Measurements from ENCODE around the gene TMEM125. TPM values are rescaled to one million over a fixed set of nuclear protein-coding genes. Genes with fewer than 3 reads are reported as not detected.

Gene TMEM125
- total and polyA plus RNA-seq, 9 of the 15 experiments (the other 6 are each of a cell fraction or from before 2014, with no cell fraction given): 0.07 to 0.08 TPM; not detected in 7

DNA sequence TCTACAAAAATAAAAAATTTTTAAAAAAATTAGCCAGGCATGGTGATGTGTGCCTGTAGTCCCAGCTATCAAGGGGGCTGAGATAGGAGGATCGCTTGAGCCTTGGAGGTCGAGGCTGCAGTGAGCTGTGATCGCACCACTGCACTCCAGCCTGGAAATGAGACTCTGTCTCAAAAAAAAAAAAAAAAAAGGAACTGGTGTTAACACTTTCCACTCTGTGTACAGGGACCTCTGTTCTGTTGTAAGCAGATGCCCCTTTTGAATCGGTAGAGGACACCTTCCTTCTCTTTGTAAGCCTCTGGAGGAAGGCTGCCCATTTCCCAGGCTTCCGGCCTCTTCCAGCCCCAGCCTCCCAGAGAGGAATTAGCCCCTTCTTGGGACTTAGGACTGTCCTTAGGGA, 22.9 kb downstream of the TMEM125 start (continued):
- TF ChIP-seq ZNF766 (CRISPR knock-in tag; conservative IDR thresholded peaks at IDR 0.05): no peak
- TF ChIP-seq, protein P1, sequence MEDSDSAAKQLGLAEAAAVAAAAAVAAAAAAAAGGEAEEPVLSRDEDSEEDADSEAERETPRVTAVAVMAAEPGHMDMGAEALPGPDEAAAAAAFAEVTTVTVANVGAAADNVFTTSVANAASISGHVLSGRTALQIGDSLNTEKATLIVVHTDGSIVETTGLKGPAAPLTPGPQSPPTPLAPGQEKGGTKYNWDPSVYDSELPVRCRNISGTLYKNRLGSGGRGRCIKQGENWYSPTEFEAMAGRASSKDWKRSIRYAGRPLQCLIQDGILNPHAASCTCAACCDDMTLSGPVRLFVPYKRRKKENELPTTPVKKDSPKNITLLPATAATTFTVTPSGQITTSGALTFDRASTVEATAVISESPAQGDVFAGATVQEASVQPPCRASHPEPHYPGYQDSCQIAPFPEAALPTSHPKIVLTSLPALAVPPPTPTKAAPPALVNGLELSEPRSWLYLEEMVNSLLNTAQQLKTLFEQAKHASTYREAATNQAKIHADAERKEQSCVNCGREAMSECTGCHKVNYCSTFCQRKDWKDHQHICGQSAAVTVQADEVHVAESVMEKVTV (CRISPR knock-in tag; IDR thresholded peaks at IDR 0.05): no peak
- no peak for TF ChIP-seq BRD9 (IDR thresholded peaks at IDR 0.05; ENCODE audit: low read depth, partially characterized antibody)
- no peak for TF ChIP-seq DPF2 (IDR thresholded peaks at IDR 0.05)
- TF ChIP-seq ZNF551 (CRISPR knock-in tag; IDR thresholded peaks at IDR 0.05): no peak
- no peak for TF ChIP-seq NCOA6 (IDR thresholded peaks at IDR 0.05)
- TF ChIP-seq, protein P2, sequence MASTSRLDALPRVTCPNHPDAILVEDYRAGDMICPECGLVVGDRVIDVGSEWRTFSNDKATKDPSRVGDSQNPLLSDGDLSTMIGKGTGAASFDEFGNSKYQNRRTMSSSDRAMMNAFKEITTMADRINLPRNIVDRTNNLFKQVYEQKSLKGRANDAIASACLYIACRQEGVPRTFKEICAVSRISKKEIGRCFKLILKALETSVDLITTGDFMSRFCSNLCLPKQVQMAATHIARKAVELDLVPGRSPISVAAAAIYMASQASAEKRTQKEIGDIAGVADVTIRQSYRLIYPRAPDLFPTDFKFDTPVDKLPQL (IDR thresholded peaks at IDR 0.05; ENCODE audit: extremely low read depth, insufficient read length): no peak
- TF ChIP-seq, protein P3, sequence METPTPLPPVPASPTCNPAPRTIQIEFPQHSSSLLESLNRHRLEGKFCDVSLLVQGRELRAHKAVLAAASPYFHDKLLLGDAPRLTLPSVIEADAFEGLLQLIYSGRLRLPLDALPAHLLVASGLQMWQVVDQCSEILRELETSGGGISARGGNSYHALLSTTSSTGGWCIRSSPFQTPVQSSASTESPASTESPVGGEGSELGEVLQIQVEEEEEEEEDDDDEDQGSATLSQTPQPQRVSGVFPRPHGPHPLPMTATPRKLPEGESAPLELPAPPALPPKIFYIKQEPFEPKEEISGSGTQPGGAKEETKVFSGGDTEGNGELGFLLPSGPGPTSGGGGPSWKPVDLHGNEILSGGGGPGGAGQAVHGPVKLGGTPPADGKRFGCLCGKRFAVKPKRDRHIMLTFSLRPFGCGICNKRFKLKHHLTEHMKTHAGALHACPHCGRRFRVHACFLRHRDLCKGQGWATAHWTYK (CRISPR knock-in tag; IDR thresholded peaks at IDR 0.05): no peak
